Endothelial cell of umbilical vein (primary cell): Measurements from ENCODE around the gene ABCG4. TPM values are rescaled to one million over a fixed set of nuclear protein-coding genes. Genes with fewer than 3 reads are reported as not detected.

Experiments
- BruUV-seq: library from RNA; stranded (reverse); fragments of 400-500 nt; replicated peaks from 2 replicates; lab custom pipeline; 2021; lab: Mats Ljungman, UMichigan
- CTCF ChIA-PET: fragments of 300-600, 350-600 bp; sonication (Branson Sonifier 250); formaldehyde crosslinking; loops from one replicate; lab custom pipeline; 2021; ENCODE audit warnings: antibody characterized with exemption, inconsistent platforms; lab: Charles Lee
- POLR2A ChIA-PET: fragments of 300-600, 350-600 bp; sonication (Branson Sonifier 250); formaldehyde crosslinking; loops from one replicate; lab custom pipeline; 2021; ENCODE audit warnings: antibody characterized with exemption, inconsistent platforms; lab: Charles Lee
- DNase-seq: peaks from one replicate; pipeline ENCODE4 v3.0.0-alpha.2; 2011; ENCODE audit warnings: low read depth, low spot score
- FAIRE-seq: peaks from 2 replicates; lab custom pipeline; 2011; peaks lifted over from hg19 to GRCh38; lab: Jason Lieb, UNC
- H2AFZ ChIP-seq: 2 replicates; pipeline ENCODE4 v1.6.0; 2012; ENCODE audit warnings: low read depth, low read length, control low read depth, inconsistent platforms
- H3K27ac ChIP-seq: 2 replicates; pipeline ENCODE4 v1.5.1; 2011; ENCODE audit warnings: low read depth, mild to moderate bottlenecking, control low read depth, low read length, moderate library complexity; ENCODE audit not compliant: insufficient read depth
- H3K27me3 ChIP-seq, 2 experiments: 2 replicates each; pipeline versions ENCODE4 v1.6.0 to v1.6.1; 2011; ENCODE audit warnings: low read length in 2 of 2, mixed read lengths in 1 of 2; ENCODE audit not compliant: control insufficient read depth in 2 of 2, insufficient read depth in 2 of 2
- H3K36me3 ChIP-seq, 2 experiments: 2 replicates in 1 of 2; 3 replicates in 1 of 2; pipeline ENCODE4 v1.5.1; 2011; ENCODE audit warnings: low read length in 2 of 2, mild to moderate bottlenecking in 1 of 2, moderate library complexity in 1 of 2; ENCODE audit not compliant: control insufficient read depth in 2 of 2, insufficient read depth in 2 of 2; ENCODE audit errors: extremely low read depth in 1 of 2
- H3K4me1 ChIP-seq: 3 replicates; pipeline ENCODE4 v1.5.1; 2011; ENCODE audit warnings: mild to moderate bottlenecking, low read length; ENCODE audit not compliant: control insufficient read depth, insufficient read depth; ENCODE audit errors: extremely low read depth
- H3K4me2 ChIP-seq: 2 replicates; pipeline ENCODE4 v1.6.1; 2011; ENCODE audit warnings: low read length, control low read depth, mixed read lengths; ENCODE audit not compliant: insufficient read depth
- H3K4me3 ChIP-seq, 3 experiments: fragments of 200-600 bp in 1 of 3; sonication (generic), shearing (Covaris generic) in 1 of 3; replicated peaks in 1 of 3; 2 replicates each; pipeline ENCODE4 v1.5.1; 2011 to 2016; ENCODE audit warnings: control low read depth in 3 of 3, low read length in 3 of 3, mild to moderate bottlenecking in 2 of 3, inconsistent platforms in 1 of 3, low read depth in 1 of 3, moderate library complexity in 1 of 3; ENCODE audit not compliant: insufficient read depth in 1 of 3
- H3K79me2 ChIP-seq: 2 replicates; pipeline ENCODE4 v1.6.0; 2012; ENCODE audit warnings: low read length, inconsistent platforms; ENCODE audit not compliant: control insufficient read depth, insufficient read depth
- H3K9ac ChIP-seq: replicated peaks from 2 replicates; pipeline ENCODE3; 2011; ENCODE audit warnings: low read length, control low read depth; ENCODE audit not compliant: insufficient read depth; ENCODE audit errors: extremely low read depth
- H3K9me1 ChIP-seq: replicated peaks from 3 replicates; pipeline ENCODE4 v1.6.0; 2011; ENCODE audit warnings: mild to moderate bottlenecking, low read length; ENCODE audit not compliant: control insufficient read depth, insufficient read depth; ENCODE audit errors: extremely low read depth
- H3K9me3 ChIP-seq: replicated peaks from 2 replicates; pipeline ENCODE4 v1.5.1; 2012; ENCODE audit warnings: low read length, inconsistent platforms; ENCODE audit not compliant: control insufficient read depth, insufficient read depth
- H4K20me1 ChIP-seq: replicated peaks from 2 replicates; pipeline ENCODE3; 2011; ENCODE audit warnings: mild to moderate bottlenecking, low read length; ENCODE audit not compliant: control insufficient read depth, insufficient read depth; ENCODE audit errors: extremely low read depth
- EZH2 ChIP-seq: IDR thresholded peaks from 2 replicates; pipeline ENCODE4 v1.6.1; 2012; ENCODE audit warnings: borderline replicate concordance, low read depth, mild to moderate bottlenecking, moderate library complexity, low read length, inconsistent platforms; ENCODE audit not compliant: severe bottlenecking
- FOS ChIP-seq: IDR thresholded peaks from 2 replicates; pipeline ENCODE4 v1.6.1; 2011; ENCODE audit warnings: mild to moderate bottlenecking, low read length, moderate library complexity, borderline replicate concordance; ENCODE audit not compliant: insufficient read depth
- GATA2 ChIP-seq: IDR thresholded peaks from 2 replicates; pipeline ENCODE4 v1.7.0; 2011; ENCODE audit warnings: low read depth, mild to moderate bottlenecking, moderate library complexity, mixed read lengths, low read length; ENCODE audit not compliant: insufficient read length, insufficient read depth
- JUN ChIP-seq: IDR thresholded peaks from 2 replicates; pipeline ENCODE4 v1.6.1; 2011; ENCODE audit warnings: borderline replicate concordance, low read depth; ENCODE audit not compliant: insufficient read length, insufficient read depth
- MAX ChIP-seq: IDR thresholded peaks from 2 replicates; pipeline ENCODE4 v1.6.1; 2011; ENCODE audit not compliant: insufficient read depth, insufficient read length
- MYC ChIP-seq: IDR thresholded peaks from one replicate; pipeline ENCODE4 v1.6.1; 2011; ENCODE audit warnings: mild to moderate bottlenecking, low read depth, low read length
- POLR2A ChIP-seq: IDR thresholded peaks from 2 replicates; pipeline ENCODE4 v1.6.1; 2012; ENCODE audit warnings: low read depth, mild to moderate bottlenecking, control low read depth, low read length
- POLR2AphosphoS5 ChIP-seq: IDR thresholded peaks from 2 replicates; pipeline ENCODE4 v1.6.1; 2012; ENCODE audit warnings: low read depth, mild to moderate bottlenecking, control low read depth, low read length, moderate library complexity; ENCODE audit not compliant: insufficient read depth
- dilution Hi-C: fragments of 300-500 bp; cut with MboI; formaldehyde crosslinking; loops from one replicate; pipeline ENCODE4 v1.15.0; 2019; ENCODE audit warnings: low sequenced_read_pairs; ENCODE audit not compliant: extremely low pct_ligation_motif_present
- intact Hi-C: fragments of 100-400 bp; cut with micrococcal nuclease; formaldehyde crosslinking; loops from one replicate; pipeline ENCODE4 v1.10.0; 2022
- polyA plus RNA-seq, 4 experiments: library from polyadenylated mRNA; depleted of rRNA in 3 of 4; stranded (reverse) in 3 of 4; unstranded in 1 of 4; fragments of >200 nt; gene quantifications; 2 replicates each; pipeline versions ENCODE4 v1.2.1 to v1.2.3, GENCODE V29; 2011 to 2012; ENCODE audit warnings: missing spikeins in 1 of 4
- total RNA-seq: library from RNA; stranded (reverse); gene quantifications from 2 replicates; pipeline ENCODE4 v1.2.3, GENCODE V29; 2021
- TF ChIP-seq, protein P1 (sequence below), 2 donors: IDR thresholded peaks; 1 replicate in 1 of 2; 2 replicates in 1 of 2; pipeline ENCODE4 v1.5.1; 2011; ENCODE audit warnings: low read length in 2 of 2, mild to moderate bottlenecking in 2 of 2, moderate library complexity in 2 of 2, control low read depth in 1 of 2, inconsistent platforms in 1 of 2, low read depth in 1 of 2; ENCODE audit not compliant: insufficient read depth in 1 of 2; ENCODE audit errors: extremely low read depth in 1 of 2

The ABCG4 gene
- total and polyA plus RNA-seq, 2 donors (not counting 3 experiments of a cell fraction or from before 2014, with no cell fraction given), result 1.0 to 1.7 TPM

GRCh38 chr11:119148720-119149017 is 183 bp upstream of the ABCG4 start:
- Histone ChIP-seq H3K27ac (no peak overlapping the region), H3K36me3 (no peaks in the 10 kb centered on the region), H4K20me1 (no peaks in the 10 kb centered on the region), H3K79me2 (no peaks in the 10 kb centered on the region), H3K9me1 (no peaks in the 10 kb centered on the region), H3K4me2 (peak overlapping the region; percentile 2), H2AFZ (peak overlapping the region; percentile 80), H3K27me3 (peaks cover 2 to 3% of the 10 kb centered on the region in 2 experiments), H3K9ac (no peak overlapping the region), H3K9me3 (no peaks in the 10 kb centered on the region), H3K4me1 (peaks cover 4% of the 10 kb centered on the region), H3K4me3 (peak overlapping the region; percentile 1 to 48 (median 3))
- CTCF ChIA-PET, result interaction anchor here (0.6 to 2.2 kb wide), 6 partner anchors 9 to 192 kb away, joined by 3 to 10 read pairs (median 4); partner anchors contain the start of gene C1QTNF5
- DNase-seq, result no peak
- no TSS peak for BruUV-seq
- TF ChIP-seq JUN (no peak), MAX (no peak), MYC (no peak), FOS (no peak), EZH2 (no peak), POLR2A (no peak), POLR2AphosphoS5 (no peak), GATA2 (no peak)
- TF ChIP-seq, protein P1, sequence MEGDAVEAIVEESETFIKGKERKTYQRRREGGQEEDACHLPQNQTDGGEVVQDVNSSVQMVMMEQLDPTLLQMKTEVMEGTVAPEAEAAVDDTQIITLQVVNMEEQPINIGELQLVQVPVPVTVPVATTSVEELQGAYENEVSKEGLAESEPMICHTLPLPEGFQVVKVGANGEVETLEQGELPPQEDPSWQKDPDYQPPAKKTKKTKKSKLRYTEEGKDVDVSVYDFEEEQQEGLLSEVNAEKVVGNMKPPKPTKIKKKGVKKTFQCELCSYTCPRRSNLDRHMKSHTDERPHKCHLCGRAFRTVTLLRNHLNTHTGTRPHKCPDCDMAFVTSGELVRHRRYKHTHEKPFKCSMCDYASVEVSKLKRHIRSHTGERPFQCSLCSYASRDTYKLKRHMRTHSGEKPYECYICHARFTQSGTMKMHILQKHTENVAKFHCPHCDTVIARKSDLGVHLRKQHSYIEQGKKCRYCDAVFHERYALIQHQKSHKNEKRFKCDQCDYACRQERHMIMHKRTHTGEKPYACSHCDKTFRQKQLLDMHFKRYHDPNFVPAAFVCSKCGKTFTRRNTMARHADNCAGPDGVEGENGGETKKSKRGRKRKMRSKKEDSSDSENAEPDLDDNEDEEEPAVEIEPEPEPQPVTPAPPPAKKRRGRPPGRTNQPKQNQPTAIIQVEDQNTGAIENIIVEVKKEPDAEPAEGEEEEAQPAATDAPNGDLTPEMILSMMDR (IDR thresholded peaks at IDR 0.05; ENCODE audit: extremely low read depth in 1 of 2, insufficient read depth in 1 of 2, low read depth in 1 of 2, low read length in 2 of 2), result no peak
- dilution Hi-C loops (no loop called here), intact Hi-C loops (loop anchor here (2.0 kb wide), 1 partner anchor 20 kb away; the partner anchor contains the start of gene NLRX1)
- POLR2A ChIA-PET, result no interaction called here
- no peak for FAIRE-seq
